MG63 (cell line): ENCODE data around the gene SLIT3. TPM values are rescaled to one million over a fixed set of nuclear protein-coding genes. Genes with fewer than 3 reads are reported as not detected.

ENCODE experiments used
- DNase-seq: peaks from one replicate; pipeline ENCODE4 v3.0.0-alpha.2; 2020
- H3K27me3 ChIP-seq: fragments of 250-450 bp; sonication (Bioruptor Pico); 2 replicates; pipeline ENCODE4 v1.5.1; 2020; ENCODE audit warnings: mild to moderate bottlenecking, moderate library complexity
- H3K36me3 ChIP-seq: fragments of 250-450 bp; sonication (Bioruptor Pico); 2 replicates; pipeline ENCODE4 v1.5.1; 2020; ENCODE audit warnings: mild to moderate bottlenecking, moderate library complexity
- H3K4me3 ChIP-seq: fragments of 250-450 bp; sonication (Bioruptor Pico); 2 replicates; pipeline ENCODE4 v1.5.1; 2020; ENCODE audit warnings: mild to moderate bottlenecking, moderate library complexity
- H3K9me3 ChIP-seq: fragments of 250-450 bp; sonication (Bioruptor Pico); 2 replicates; pipeline ENCODE4 v1.5.1; 2020; ENCODE audit warnings: mild to moderate bottlenecking, moderate library complexity
- total RNA-seq: library from RNA; depleted of rRNA; stranded (reverse); fragments of >200 nt; shearing (Covaris generic); gene quantifications from 2 replicates; pipeline ENCODE4 v1.2.3, GENCODE V29; 2014; ENCODE audit warnings: low replicate concordance

Gene SLIT3
- total RNA-seq, 1 experiment from 2014 or later: 8.0 TPM

- H3K9me3 ChIP-seq: no peaks in the 10 kb centered on the region; the same call in 1 of the 2 replicates
- no peak overlapping the region for H3K4me3 ChIP-seq
- DNase-seq: no peak
- H3K27me3 ChIP-seq: peaks cover 4% of the 10 kb centered on the region
- no peaks in the 10 kb centered on the region for H3K36me3 ChIP-seq
Observed at GRCh38 chr5:168740092-168740800, 560.7 kb downstream of the SLIT3 start.

DNA sequence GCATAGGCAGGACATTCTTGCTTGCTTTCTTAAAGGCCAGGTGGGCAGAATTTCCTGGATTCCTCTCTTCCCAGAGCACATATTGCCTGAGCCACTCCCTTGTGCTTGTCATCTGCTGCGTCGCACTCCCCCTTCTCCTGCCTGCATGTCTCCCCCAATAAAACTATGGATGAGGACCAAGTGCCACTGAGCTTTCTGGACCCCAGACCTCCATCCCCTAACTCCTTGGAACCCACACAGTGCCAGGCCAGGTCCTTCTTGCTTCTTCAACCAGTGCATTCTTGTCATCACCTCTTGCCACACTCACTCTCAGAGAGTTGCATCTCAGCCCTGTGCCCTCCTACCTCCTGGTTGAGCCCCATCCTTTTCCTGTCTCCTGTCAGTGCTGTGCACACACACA lies 563.9 kb downstream of the SLIT3 start:
- Histone ChIP-seq H3K9me3 (no peaks in the 10 kb centered on the region), H3K4me3 (no peak overlapping the region), H3K36me3 (no peaks in the 10 kb centered on the region), H3K27me3 (no peaks in the 10 kb centered on the region)
- DNase-seq: no peak

DNA sequence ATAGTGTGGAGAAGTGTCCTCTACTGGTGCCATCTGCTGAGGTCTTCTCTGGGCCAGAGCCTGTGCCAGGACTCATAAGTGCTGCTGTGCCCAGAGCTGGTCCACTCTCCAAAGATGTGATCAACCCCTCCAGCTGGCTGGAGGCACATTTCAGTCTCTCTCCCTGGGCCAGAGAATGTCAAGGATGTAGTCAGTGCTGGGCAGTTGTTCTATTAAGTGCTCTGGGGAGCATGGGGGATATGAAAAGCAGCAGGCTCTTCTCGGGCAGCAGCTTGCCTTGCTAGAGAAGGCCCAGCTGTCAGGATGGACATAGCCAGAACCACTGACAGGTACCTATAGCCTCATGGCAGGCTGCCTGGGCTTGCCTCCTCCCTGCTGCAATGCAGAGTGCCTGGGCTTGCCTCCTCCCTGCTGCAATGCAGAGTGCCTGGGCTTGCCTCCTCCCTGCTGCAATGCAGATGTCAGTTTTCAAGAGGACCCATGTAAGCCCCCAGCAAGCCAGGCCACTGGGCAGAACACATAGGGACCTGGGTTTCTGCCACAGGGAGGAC lies 564.6 kb downstream of the SLIT3 start:
- no peak for DNase-seq
- no peak overlapping the region for H3K4me3 ChIP-seq
- no peaks in the 10 kb centered on the region for H3K9me3 ChIP-seq
- peaks cover 3% of the 10 kb centered on the region; the same call in 1 of the 2 replicates for H3K27me3 ChIP-seq
- H3K36me3 ChIP-seq: no peaks in the 10 kb centered on the region

- DNase-seq: peak; percentile 23
- H3K36me3 ChIP-seq: no peaks in the 10 kb centered on the region
Observed at GRCh38 chr5:168734620-168735300, 566.2 kb downstream of the SLIT3 start.

DNA sequence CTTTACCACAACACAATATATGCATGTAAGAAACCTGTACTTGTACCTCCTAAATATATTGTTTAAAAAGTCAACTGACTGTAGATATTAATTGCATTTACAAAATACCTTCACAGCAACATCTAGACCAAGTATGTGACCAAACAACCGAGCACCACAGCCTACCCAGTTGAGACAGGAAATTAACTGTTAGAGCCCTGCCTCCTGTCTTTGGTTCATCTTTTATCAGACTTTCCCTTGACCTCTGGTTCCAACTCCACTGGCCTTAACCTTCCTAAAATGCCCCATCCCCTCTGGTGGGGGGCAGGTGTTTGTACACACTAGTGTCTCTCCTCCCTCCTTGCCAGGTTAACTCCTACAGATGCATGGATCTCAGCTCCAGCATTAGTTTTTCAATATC lies 566.8 kb downstream of the SLIT3 start:
- DNase-seq: no peak
- Histone ChIP-seq H3K27me3 (peaks cover 3% of the 10 kb centered on the region; the same call in 1 of the 2 replicates), H3K36me3 (no peaks in the 10 kb centered on the region), H3K4me3 (no peak overlapping the region), H3K9me3 (peaks cover 10% of the 10 kb centered on the region)

More at GRCh38 chr5:168734620-168735300, 566.2 kb downstream of the SLIT3 start:
- peaks cover 6% of the 10 kb centered on the region for H3K9me3 ChIP-seq
- H3K4me3 ChIP-seq: no peak overlapping the region
- H3K27me3 ChIP-seq: peaks cover 3% of the 10 kb centered on the region; the same call in 1 of the 2 replicates

GRCh38 chr5:168728546-168729211 lies 572.3 kb downstream of the SLIT3 start:
- no peaks in the 10 kb centered on the region for H3K36me3 ChIP-seq
- no peak overlapping the region for H3K4me3 ChIP-seq
- no peak for DNase-seq
- H3K27me3 ChIP-seq: peaks cover 3% of the 10 kb centered on the region; the same call in 1 of the 2 replicates
- peaks cover 18% of the 10 kb centered on the region for H3K9me3 ChIP-seq

DNA sequence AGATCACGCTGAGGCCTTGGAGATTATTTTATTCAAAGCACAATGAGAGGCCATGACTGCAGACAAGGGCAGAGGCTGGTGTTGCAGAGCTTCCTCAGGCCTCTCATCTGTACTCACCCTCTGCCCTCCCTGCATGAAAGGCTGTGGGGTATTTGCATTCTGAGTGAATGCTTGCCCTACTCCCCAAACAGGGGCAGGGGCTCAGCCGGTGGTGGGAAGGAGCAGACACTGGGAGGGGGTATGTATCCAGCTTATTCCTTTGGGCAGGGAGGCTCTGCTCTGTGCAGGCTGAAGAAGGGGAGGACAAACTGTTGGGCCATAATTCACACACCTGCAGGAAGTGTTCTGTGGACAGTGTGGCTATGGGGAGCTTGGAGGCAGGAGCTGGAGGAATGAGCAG lies 573.4 kb downstream of the SLIT3 start:
- DNase-seq: no peak
- H3K27me3 ChIP-seq: peaks cover 3% of the 10 kb centered on the region; the same call in 1 of the 2 replicates
- H3K36me3 ChIP-seq: no peaks in the 10 kb centered on the region
- no peak overlapping the region for H3K4me3 ChIP-seq
- peaks cover 18% of the 10 kb centered on the region for H3K9me3 ChIP-seq

DNA sequence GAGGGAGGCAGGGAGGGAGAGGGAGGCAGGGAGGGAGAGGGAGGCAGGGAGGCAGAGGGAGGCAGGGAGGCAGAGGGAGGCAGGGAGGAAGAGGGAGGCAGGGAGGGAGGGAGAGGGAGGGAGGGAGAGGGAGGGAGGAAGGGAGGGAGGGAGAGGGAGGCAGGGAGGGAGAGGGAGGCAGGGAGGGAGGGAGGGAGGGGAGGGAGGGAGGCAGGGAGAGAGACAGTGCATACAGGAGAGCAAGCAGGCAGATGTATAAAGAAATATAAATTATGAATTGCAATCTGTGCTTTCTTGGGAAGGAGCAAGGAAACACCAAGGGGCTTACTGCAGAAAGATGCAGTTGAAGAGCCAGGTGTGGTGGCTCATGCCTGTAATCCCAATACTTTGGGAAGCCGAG lies 574.6 kb downstream of the SLIT3 start:
- no peak overlapping the region for H3K4me3 ChIP-seq
- DNase-seq: no peak

DNA sequence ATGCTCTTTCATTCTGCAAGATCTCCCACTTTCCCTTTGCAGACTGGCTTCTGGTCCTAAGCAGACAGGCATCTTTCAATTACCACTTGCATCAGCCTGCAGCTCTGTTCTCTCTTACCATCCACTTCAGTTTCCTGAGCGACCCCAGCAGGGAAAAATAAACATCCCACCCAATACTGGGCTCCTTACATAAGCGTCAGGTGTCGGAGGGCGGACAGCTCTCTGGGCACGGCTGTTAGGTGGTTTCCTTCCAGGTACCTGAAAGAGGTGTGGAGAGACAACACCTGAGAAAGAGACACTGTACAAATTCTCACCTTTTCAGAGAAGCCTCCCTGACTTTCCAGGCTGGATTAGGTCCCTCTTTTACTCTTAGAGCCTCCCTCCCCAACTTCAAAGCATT lies 576.7 kb downstream of the SLIT3 start:
- DNase-seq: no peak
- no peaks in the 10 kb centered on the region for H3K36me3 ChIP-seq
- no peaks in the 10 kb centered on the region; the same call in 1 of the 2 replicates for H3K27me3 ChIP-seq
- H3K9me3 ChIP-seq: peaks cover 9% of the 10 kb centered on the region
- H3K4me3 ChIP-seq: no peak overlapping the region

More for the DNA sequence above, 574.6 kb downstream of the SLIT3 start:
- H3K9me3 ChIP-seq: peaks cover 18% of the 10 kb centered on the region
- H3K36me3 ChIP-seq: no peaks in the 10 kb centered on the region
- no peaks in the 10 kb centered on the region; the same call in 1 of the 2 replicates for H3K27me3 ChIP-seq

DNA sequence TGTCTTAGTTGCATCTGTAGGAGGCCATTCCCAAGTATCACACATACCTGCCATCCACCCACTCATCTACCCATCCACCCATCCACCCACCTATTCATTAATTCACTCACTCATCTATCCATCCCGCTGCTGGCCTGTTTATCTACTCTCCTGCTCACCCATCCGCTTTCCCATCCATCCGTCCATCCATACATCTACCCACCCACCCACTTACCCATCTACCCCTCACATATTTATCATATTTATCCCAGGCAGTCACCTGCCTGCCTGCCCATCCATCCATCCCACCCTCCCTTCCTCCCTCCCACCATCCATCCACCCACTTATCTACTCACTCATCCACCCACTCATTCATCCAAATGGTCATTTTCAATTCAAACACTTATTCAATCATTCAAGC lies 577.9 kb downstream of the SLIT3 start:
- H3K9me3 ChIP-seq: peaks cover 2% of the 10 kb centered on the region; the same call in 1 of the 2 replicates
- no peak for DNase-seq
- no peak overlapping the region for H3K4me3 ChIP-seq
- no peaks in the 10 kb centered on the region for H3K36me3 ChIP-seq
- no peaks in the 10 kb centered on the region; the same call in 1 of the 2 replicates for H3K27me3 ChIP-seq

- peaks cover 2% of the 10 kb centered on the region; the same call in 1 of the 2 replicates for H3K9me3 ChIP-seq
- DNase-seq: no peak
Observed at GRCh38 chr5:168721966-168722365, 579.0 kb downstream of the SLIT3 start.

DNA sequence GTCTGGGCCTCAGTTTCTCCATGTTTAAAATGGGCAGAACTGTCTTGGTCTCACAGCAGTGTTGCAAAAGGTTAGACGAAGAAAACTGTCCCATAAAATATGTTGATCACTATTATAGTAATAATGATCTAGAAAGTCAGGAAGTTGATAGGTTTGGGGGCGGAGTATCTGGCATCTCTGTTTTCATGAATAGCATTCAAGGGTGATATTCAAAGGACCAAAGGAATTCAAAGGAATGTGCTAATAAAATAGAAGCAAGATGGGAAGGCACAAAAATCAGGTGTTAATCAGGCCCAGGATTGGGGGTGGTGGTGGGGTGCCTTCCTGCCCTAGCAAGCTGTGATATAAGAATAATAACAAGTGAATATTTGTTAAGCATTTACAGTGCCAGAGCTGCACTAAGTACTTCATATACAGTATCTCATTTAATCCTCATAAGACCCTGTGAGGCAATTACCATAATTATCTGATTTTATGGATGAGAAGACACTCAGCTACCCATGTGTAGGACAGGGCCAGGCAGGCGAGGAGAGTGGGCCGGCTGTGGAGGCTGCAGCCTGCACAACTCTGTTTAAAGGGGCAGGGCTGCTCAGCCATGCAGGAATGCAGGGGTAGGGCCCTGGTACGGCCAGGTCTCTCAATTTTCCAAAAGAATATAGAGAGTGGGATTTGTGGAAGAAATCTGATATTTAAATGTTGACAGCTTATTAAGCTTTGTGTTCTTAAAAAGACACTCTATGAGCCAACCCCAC lies 579.8 kb downstream of the SLIT3 start:
- Histone ChIP-seq H3K36me3 (no peaks in the 10 kb centered on the region), H3K4me3 (no peak overlapping the region), H3K27me3 (no peaks in the 10 kb centered on the region; the same call in 1 of the 2 replicates), H3K9me3 (peaks cover 2% of the 10 kb centered on the region; the same call in 1 of the 2 replicates)
- DNase-seq: no peak

More at GRCh38 chr5:168721966-168722365, 579.0 kb downstream of the SLIT3 start:
- Histone ChIP-seq H3K36me3 (no peaks in the 10 kb centered on the region), H3K27me3 (no peaks in the 10 kb centered on the region; the same call in 1 of the 2 replicates), H3K4me3 (no peak overlapping the region)

DNA sequence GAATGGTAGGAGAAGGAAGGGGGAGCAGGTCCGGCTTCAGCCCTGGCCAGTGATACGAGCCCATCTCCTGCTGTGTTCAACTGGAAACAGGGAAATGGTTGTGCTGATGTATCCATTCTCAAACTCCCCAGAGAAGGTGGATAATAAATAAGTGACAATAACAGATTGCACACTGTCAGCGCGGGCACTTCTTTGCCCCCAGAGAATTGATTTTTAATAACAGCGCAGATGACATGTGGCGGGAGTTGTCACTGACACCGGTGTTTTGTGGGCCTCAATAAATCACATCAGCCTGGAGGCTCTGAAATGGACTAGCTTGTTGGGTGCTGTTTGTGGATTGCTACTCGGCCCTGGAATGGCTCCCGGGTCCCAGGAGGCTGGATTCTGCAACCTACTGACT lies 580.4 kb downstream of the SLIT3 start:
- Histone ChIP-seq H3K4me3 (no peak overlapping the region), H3K9me3 (no peaks in the 10 kb centered on the region), H3K36me3 (no peaks in the 10 kb centered on the region), H3K27me3 (no peaks in the 10 kb centered on the region; the same call in 1 of the 2 replicates)
- DNase-seq: no peak

GRCh38 chr5:168714046-168714445 lies 586.9 kb downstream of the SLIT3 start:
- DNase-seq: peak; percentile 25
- no peaks in the 10 kb centered on the region for H3K36me3 ChIP-seq

DNA sequence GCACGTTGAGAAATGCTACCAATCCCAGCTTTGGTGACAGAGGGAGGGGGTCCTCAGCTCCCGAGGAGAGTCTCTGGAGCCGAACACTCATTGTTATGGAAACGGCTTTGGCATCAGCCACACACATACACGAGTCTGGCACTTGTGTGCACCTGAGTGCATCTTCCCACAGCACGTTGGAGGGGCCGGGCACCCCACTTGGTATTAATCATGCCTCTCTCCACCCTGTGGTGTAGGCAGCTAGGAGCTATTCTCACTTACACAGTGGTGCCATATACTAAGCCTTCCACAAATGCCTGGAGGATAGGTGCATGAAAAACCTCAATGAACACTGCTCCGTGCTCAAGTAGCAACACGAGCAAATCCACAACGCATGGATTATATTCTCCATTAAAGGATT lies 587.9 kb downstream of the SLIT3 start:
- no peak overlapping the region for H3K4me3 ChIP-seq
- no peaks in the 10 kb centered on the region for H3K27me3 ChIP-seq
- DNase-seq: no peak
- H3K36me3 ChIP-seq: no peaks in the 10 kb centered on the region
- no peaks in the 10 kb centered on the region for H3K9me3 ChIP-seq

More at GRCh38 chr5:168714046-168714445, 586.9 kb downstream of the SLIT3 start:
- H3K27me3 ChIP-seq: no peaks in the 10 kb centered on the region
- no peak overlapping the region for H3K4me3 ChIP-seq
- no peaks in the 10 kb centered on the region for H3K9me3 ChIP-seq

DNA sequence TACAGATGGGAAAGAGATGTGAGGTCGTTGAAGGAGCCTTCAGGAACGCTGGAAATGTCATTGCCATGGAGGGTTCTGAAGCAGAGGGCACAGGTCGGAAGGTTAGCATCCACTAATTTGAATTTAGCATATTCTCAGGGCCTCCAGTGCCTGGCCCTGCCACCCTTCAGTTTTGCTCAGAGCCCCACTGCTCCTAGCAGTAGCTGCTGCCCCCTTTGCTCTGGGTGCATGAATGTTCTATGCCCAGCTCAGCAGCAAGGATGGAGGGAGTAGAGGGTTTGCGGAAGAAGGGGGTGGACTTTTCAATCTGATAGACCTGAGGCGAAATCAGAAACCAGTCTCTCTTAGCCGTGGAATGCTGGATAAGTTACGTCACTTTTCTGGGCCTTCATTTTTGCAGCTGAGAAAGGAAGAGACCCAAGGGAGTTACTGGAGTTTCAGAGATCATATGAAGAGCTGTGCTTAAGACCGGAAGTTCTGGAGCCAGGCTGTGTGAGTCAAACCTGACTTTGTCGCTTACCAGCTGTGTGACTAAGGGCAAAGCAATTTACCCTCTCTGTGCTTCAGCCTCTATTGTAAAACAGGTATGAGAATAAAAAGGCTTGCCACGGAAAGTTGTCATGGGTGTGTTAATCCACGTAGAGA lies 588.5 kb downstream of the SLIT3 start:
- no peaks in the 10 kb centered on the region for H3K9me3 ChIP-seq
- H3K27me3 ChIP-seq: no peaks in the 10 kb centered on the region
- no peaks in the 10 kb centered on the region for H3K36me3 ChIP-seq
- no peak overlapping the region for H3K4me3 ChIP-seq
- DNase-seq: peak; percentile 87
